ENCODE data around the gene NR3C1.

Gene NR3C1

DNA sequence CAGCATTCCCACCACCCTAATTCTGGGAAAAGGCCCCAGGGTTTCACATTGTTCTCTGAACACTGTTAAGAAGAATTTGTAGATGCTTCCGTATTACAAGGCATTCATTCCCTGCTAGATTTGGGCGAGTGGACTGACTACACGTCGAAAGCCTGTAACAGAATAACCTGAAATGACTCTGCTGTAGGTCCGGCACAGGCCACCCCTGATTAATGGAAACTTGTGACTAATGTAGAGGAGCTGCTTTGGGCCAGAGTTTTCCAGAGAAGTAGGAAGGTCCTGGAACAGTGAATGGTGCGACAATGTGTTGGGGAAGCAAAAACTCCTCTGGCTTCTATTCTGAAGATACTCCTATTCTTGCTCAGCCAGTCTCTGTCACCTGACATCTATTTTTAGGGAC lies 87.6 kb downstream of the NR3C1 start:
- H3K36me3 ChIP-seq (ENCODE audit: low read length) = peaks cover 28% of the 10 kb centered on the region
- H3K27ac ChIP-seq (ENCODE audit: low read depth, low read length) = peak overlapping the region; percentile 83; the same call in 1 of the 2 replicates
- no peaks in the 10 kb centered on the region for H3K9me3 ChIP-seq (ENCODE audit: insufficient read depth, low read length)
- no peak overlapping the region for H3K4me3 ChIP-seq (ENCODE audit: insufficient read depth, low read length, poor library complexity, severe bottlenecking)
- no peak for TF ChIP-seq EZH2phosphoT487 (conservative IDR thresholded peaks at IDR 0.05; ENCODE audit: low read length)
- TF ChIP-seq, protein P1, sequence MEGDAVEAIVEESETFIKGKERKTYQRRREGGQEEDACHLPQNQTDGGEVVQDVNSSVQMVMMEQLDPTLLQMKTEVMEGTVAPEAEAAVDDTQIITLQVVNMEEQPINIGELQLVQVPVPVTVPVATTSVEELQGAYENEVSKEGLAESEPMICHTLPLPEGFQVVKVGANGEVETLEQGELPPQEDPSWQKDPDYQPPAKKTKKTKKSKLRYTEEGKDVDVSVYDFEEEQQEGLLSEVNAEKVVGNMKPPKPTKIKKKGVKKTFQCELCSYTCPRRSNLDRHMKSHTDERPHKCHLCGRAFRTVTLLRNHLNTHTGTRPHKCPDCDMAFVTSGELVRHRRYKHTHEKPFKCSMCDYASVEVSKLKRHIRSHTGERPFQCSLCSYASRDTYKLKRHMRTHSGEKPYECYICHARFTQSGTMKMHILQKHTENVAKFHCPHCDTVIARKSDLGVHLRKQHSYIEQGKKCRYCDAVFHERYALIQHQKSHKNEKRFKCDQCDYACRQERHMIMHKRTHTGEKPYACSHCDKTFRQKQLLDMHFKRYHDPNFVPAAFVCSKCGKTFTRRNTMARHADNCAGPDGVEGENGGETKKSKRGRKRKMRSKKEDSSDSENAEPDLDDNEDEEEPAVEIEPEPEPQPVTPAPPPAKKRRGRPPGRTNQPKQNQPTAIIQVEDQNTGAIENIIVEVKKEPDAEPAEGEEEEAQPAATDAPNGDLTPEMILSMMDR (IDR thresholded peaks at IDR 0.05; ENCODE audit: insufficient read depth, low read length, poor library complexity, severe bottlenecking) = no peak
- H4K20me1 ChIP-seq (ENCODE audit: low read depth, low read length) = no peaks in the 10 kb centered on the region; the same call in 1 of the 2 replicates
- H3K79me2 ChIP-seq (ENCODE audit: insufficient read depth, low read length) = peaks cover 99% of the 10 kb centered on the region
- H3K9ac ChIP-seq (ENCODE audit: low read length) = no peak overlapping the region
- peak overlapping the region; percentile 68 for H3K4me2 ChIP-seq (ENCODE audit: low read depth, low read length, poor library complexity, severe bottlenecking)
- H3K9me2 ChIP-seq (replicated peaks; ENCODE audit: insufficient read depth, low read length) = no peaks in the 10 kb centered on the region
- H3F3A ChIP-seq (ENCODE audit: insufficient read depth) = peaks cover 18% of the 10 kb centered on the region
- H3K27me3 ChIP-seq (ENCODE audit: low read length) = no peaks in the 10 kb centered on the region
- H2AFZ ChIP-seq (ENCODE audit: low read depth, low read length, severe bottlenecking) = no peak overlapping the region

DNA sequence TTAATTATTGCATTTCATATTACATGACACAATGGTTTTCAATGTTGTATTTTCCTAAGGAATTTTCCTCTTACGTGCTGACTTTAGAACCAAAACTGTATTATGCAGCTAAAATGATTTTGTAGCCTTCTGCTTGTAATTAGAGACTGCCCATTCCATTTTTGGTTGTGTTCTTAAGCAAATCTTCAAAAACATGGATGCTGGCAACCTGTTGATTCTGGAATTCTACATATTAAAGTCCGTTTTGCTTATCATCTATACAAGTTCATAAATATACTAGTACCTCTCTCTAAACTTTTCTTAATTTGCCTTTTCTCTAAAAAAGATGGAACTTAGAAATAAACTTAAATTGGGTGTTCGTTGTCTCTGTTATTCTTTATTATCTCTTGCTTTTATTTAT lies 88.3 kb downstream of the NR3C1 start:
- Histone ChIP-seq H3K9me2 (replicated peaks; ENCODE audit: insufficient read depth, low read length) (no peaks in the 10 kb centered on the region), H3K27me3 (ENCODE audit: low read length) (no peaks in the 10 kb centered on the region), H3K9ac (ENCODE audit: low read length) (no peak overlapping the region), H3K27ac (ENCODE audit: low read depth, low read length) (peak overlapping the region; percentile 83; the same call in 1 of the 2 replicates), H3K36me3 (ENCODE audit: low read length) (peaks cover 31% of the 10 kb centered on the region), H3K9me3 (ENCODE audit: insufficient read depth, low read length) (no peaks in the 10 kb centered on the region), H3K4me3 (ENCODE audit: insufficient read depth, low read length, poor library complexity, severe bottlenecking) (no peak overlapping the region), H2AFZ (ENCODE audit: low read depth, low read length, severe bottlenecking) (no peak overlapping the region), H4K20me1 (ENCODE audit: low read depth, low read length) (no peaks in the 10 kb centered on the region; the same call in 1 of the 2 replicates), H3F3A (ENCODE audit: insufficient read depth) (peaks cover 18% of the 10 kb centered on the region), H3K4me2 (ENCODE audit: low read depth, low read length, poor library complexity, severe bottlenecking) (peak overlapping the region; percentile 68), H3K79me2 (ENCODE audit: insufficient read depth, low read length) (peaks cover 97% of the 10 kb centered on the region)
- no peak for TF ChIP-seq EZH2phosphoT487 (conservative IDR thresholded peaks at IDR 0.05; ENCODE audit: low read length)
- TF ChIP-seq, protein P1 (IDR thresholded peaks at IDR 0.05; ENCODE audit: insufficient read depth, low read length, poor library complexity, severe bottlenecking) = no peak

DNA sequence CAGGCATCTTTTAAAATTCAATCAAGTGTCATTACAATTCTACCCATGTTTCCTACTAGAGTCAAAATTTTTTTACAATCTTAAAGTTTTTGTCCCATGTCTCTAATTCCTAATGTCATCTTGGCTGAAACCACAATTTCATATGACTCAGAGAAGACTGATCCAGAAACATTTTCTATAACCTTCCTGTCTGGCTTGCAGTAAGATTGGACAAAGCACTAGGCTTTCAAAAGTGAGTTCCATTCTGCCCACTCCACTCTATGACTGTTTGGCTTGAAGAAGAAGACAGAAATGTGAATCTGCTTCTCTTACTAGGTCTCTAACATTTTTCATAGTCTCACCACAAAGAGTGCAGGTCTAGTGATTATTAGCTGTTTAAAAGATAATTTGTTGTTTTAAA lies 88.8 kb downstream of the NR3C1 start:
- Histone ChIP-seq H2AFZ (ENCODE audit: low read depth, low read length, severe bottlenecking) (no peak overlapping the region), H3K27me3 (ENCODE audit: low read length) (no peaks in the 10 kb centered on the region), H3K36me3 (ENCODE audit: low read length) (peaks cover 36% of the 10 kb centered on the region), H3K9me2 (replicated peaks; ENCODE audit: insufficient read depth, low read length) (no peaks in the 10 kb centered on the region), H3F3A (ENCODE audit: insufficient read depth) (peaks cover 18% of the 10 kb centered on the region), H3K9ac (ENCODE audit: low read length) (peak overlapping the region; percentile 7; the same call in 1 of the 2 replicates), H4K20me1 (ENCODE audit: low read depth, low read length) (no peaks in the 10 kb centered on the region; the same call in 1 of the 2 replicates), H3K27ac (ENCODE audit: low read depth, low read length) (peak overlapping the region; percentile 83), H3K79me2 (ENCODE audit: insufficient read depth, low read length) (peaks cover 97% of the 10 kb centered on the region), H3K9me3 (ENCODE audit: insufficient read depth, low read length) (no peaks in the 10 kb centered on the region), H3K4me2 (ENCODE audit: low read depth, low read length, poor library complexity, severe bottlenecking) (peak overlapping the region; percentile 68), H3K4me3 (ENCODE audit: insufficient read depth, low read length, poor library complexity, severe bottlenecking) (no peak overlapping the region)
- no peak for TF ChIP-seq EZH2phosphoT487 (conservative IDR thresholded peaks at IDR 0.05; ENCODE audit: low read length)
- TF ChIP-seq, protein P1 (IDR thresholded peaks at IDR 0.05; ENCODE audit: insufficient read depth, low read length, poor library complexity, severe bottlenecking) = no peak
